Left kidney (tissue), 2 donors: Measurements from ENCODE around the gene XCL2. TPM values are rescaled to one million over a fixed set of nuclear protein-coding genes. Genes with fewer than 3 reads are reported as not detected.

Experiments
- DNase-seq: peaks from one replicate; pipeline ENCODE4 v3.0.0-alpha.2; 2013
- polyA plus RNA-seq: library from polyadenylated mRNA; unstranded; fragments of 120-200 nt; gene quantifications from one replicate; pipeline ENCODE4 v1.2.1, GENCODE V29; 2013; ENCODE audit not compliant: insufficient read length

Gene XCL2
- polyA plus RNA-seq, 1 donor = not detected

DNA sequence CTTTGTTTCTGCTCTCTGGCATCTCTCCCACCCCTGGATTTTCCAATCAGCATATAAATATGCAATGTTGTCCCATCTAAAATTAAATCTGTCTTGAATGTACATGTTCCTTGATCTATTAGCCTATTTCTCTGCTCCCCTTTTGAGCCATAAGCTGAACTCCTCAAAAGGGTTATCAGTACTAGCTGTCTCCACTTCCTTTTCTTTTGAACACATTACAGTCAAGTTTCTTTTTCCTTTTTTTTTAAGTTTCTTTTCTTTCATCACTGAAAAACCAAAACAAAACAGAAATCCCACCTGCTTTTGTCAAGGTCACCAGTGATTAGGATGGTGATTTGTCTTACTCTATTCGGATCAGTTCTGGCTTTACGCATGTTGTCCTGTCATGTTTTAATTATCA is 29.3 kb downstream of the XCL2 start:
- DNase-seq = no peak

DNA sequence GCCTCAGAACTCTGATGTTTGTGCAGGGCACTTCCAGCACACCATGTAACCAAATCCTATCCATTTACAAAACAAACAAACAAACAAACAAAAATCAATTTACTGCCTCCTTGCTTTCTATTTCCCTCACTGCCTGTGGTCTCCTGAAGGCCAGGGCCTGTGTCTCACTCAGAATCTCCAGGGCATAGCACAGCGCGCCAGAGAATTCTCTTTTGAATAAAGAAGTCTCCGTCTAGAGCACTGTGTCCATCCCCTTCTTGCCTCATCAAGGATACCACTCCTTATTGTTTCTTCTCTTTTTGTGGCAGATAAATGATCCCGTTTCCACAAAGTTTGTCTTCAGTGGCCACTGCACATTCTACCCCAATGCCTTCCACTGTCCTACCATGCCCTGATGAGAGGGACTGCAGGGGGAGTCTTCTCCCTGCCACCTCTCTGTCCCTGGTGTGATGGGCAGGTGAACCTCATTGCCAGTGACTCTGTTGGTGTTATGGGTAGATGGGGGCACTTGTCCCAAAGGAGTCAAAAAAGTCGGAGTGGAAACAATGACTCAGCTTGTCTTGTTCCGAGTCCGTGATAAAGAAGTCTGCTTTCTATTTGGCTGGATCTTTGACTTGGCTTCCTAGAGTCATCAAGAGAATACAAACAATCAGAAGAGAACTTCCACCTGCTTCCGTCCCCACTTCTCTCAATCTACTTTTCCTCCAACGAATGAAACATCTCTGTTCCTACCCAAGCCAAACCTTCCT is 30.0 kb downstream of the XCL2 start:
- no peak for DNase-seq

DNA sequence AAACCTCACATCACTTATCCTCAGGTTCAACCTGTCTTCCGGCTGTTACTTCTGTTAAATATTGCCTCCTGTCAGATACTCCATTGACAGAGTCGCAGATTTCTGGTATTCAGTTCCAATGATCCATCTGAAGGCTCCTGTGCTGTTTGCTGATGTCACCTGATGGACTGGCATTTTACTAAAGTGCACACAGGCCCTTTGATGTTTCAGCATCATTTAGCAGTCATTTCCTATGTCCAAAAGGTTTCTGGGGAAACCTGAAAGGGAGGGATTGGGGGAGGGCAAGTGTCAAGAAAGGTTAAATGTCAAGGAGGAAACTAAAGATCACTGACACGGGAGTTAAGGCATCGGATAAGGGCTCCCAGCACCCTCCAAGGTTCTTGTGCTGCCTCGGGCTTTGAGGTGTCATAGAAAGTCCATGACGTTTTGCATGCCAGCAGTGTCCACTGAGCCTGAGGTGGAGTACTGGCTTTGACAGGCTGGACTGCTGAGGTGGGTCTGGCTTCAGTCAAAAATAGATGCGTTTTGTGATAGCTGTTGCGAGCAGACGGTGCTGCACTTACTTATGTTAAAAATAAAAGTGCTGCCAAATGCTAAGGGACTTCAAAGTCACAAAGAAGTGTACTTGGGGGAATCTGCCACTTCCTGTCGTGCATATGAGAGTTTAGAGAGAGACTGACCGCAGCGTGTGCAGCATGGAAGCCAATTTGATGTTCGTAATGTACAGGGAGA is 30.8 kb downstream of the XCL2 start:
- no peak for DNase-seq

DNA sequence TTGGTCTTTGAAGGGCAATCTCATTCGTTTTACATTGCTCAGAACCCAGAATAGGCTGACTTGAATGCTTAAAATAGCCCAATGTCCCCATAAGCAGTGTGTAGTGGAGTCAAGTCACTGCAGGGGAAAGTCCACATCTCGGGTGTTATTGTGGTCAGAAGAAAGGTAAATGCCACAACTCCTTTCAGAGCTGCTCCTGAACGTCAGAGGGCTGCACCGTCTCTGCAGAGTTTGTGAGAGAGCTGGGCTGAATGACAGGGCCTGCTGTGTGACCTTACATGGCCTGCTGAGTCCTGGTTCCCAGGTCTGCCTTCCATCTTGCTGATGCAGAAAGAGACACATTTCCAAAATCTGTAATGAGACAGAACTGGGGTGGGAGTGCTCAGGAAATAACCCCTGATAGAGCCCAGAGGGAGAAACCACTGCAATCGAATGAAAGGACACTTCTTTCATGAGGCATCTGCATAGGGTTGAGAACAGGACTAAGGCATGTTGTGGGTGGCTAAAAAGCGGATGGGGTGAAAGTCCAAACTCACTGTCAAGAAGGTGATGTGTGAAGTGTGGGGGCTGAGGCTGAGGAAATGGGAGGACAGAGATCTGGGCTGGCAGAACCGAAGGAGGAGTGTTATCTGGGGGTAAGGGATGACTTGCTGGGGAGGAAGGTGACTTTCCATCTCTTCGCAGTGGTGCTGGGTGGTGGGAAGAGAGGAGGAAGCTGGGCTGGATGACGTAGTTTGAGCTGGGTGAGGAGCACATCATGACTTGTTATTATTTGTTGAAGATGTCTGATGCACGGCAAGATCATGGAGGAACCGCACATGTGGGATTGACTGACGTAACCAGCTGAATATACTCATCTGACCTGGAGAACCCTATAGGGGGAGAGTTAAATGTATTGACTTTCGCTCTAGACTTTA is 33.7 kb downstream of the XCL2 start:
- no peak for DNase-seq

DNA sequence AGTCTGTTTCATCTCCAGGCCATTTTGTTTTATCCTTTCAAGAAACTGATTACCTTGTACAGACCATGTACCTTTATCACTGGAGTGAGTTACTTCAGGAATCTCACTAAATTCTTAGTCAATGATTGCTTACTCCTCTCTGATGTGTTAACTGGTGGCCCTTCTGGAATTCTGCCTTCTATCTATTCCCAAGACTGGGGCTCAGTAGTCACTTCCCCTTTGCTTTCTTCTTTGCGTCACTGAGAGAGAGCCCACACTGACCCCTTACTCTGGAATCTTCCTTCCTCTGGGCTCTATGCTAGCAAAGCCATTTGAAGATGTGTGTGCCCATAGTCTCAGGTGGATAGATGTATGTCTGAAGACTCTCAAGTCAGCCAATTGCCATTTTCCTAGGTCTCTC is 34.6 kb downstream of the XCL2 start:
- DNase-seq = no peak

DNA sequence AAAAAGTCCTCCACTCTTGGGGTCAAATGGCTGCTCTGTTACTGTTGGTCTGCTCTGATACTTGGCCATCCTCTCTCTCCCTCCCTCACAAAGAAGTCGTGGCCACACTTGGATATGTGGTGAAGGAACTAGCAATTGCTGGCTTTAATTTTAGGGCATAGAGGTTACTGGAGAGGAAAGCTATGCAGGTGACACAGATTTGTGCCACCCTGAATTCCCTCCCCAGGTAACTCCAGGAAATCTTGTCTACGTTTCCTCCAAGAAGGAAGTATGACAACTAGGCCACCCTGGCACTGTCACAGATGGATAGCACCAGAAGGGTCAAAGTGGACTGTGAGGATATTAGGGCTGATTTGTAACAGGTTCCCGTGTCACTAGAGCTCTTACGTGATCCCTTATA is 36.0 kb downstream of the XCL2 start:
- no peak for DNase-seq

DNA sequence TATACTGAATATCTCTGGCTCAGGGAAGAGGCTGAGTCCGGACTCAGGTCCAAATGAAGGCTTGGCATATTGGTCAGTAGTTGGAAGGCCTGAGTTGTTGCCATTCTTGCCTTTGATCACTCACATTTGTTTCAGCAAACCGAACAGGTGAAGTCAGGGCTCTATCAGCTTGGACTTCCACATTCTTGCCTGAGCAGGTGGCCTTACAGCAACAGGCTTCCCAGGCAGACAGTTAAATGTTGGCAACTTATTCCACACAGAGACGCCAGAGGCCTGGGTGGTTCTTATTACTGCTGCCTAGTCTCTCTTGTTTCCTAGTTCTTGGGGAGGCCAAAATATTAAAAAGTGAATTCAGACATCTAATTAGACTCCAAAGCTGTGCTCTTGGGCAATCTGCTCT is 36.6 kb downstream of the XCL2 start:
- no peak for DNase-seq

DNA sequence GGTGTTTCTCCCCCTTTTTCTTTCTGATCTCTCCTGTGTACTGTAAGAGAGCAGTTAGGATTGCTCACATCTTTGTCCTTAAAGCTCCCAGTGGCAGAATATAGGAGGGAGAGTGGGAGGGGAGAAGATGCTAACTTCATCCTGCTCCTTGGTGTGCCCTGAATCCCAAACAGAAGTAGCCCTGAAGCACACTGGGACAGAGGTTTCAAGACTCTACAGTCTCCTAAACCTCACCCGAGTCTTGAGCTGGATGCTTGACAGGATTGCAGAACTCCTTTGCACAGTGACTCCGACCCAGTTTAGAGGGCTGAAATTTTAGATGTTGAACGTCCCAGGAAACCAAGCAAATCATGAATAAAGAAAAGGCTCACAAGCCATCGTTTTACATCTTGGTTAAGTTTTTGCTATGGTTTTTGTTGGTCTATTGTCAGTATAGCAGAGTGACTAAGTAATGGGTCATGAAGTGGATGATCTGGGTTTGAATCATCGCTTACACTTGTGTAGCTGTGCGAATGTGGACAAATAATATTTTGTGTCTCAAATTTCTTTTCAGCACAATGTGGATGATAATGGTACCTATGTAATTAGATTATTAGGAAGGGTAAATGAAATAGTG is 37.5 kb downstream of the XCL2 start:
- no peak for DNase-seq

DNA sequence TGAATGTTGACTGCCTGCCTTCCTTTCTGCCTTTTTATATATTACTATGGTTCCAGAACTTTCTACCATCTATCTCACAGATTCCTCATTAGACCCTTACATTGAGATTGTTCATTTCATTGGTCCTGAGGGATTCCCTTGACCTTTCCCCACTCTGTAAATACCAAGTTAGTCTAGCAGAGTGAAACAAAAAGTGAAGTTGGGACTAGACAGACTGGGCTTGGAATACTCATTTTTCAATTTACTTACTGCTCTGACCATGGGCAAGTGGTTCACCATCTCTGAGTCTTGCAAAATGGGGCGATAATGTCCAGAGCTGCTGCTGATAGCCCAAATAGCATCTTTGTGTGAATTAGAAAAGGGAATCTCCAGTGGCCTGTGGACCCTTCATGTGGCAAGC is 38.8 kb downstream of the XCL2 start:
- no peak for DNase-seq

DNA sequence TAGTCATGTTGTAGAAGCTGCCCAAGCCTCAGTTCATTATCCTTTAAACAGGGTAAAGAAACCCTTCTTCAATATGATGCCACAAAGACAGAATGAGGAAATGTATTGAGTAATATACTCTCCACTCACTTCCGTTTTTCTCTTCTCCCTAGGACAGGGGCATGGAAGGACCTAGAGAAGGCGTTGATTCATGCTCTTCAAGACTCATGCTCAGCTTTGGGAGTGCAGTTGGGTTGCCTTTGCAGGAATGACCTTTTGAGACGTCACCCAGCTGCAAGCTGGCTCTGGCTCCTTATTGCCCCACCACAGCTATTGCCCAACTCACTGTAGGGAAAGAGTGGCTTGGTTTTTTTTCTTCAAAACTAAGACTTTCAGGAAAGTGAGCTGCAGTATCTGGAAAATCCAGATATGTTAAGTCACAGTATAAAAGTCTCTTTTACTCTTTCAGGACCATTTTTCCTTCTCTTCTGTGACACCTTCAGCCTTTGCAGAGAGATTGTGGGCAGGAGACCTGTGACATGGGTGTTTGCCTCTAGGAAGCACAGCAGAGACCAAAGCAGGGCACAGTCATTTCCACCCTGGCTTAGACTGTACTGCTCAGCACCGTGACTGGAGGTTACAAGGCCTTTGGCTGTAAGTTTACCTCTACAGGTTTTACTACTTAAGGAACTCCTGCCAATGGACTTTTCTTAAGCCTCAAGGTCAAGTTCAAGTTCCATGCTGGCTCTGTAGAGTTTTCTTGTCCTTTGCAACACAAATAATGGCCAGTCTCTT is 39.5 kb downstream of the XCL2 start:
- DNase-seq = no peak

DNA sequence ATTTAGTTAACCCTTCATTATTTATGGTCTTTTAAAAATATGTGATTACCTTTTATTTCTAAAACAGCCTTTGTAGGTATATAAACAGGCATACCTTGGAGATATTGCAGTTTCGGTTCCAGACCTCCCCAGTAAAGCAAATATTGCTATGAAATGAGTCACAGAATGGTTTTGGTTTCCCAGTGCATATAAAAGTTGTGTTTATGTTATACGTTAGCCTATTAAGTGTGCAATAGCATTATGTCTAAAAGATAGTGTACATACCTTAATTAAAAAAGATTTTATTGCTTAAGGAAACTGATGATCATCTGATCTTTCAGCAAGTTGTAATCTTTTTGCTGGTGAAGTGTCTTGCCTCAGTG is 44.1 kb downstream of the XCL2 start:
- DNase-seq = no peak

DNA sequence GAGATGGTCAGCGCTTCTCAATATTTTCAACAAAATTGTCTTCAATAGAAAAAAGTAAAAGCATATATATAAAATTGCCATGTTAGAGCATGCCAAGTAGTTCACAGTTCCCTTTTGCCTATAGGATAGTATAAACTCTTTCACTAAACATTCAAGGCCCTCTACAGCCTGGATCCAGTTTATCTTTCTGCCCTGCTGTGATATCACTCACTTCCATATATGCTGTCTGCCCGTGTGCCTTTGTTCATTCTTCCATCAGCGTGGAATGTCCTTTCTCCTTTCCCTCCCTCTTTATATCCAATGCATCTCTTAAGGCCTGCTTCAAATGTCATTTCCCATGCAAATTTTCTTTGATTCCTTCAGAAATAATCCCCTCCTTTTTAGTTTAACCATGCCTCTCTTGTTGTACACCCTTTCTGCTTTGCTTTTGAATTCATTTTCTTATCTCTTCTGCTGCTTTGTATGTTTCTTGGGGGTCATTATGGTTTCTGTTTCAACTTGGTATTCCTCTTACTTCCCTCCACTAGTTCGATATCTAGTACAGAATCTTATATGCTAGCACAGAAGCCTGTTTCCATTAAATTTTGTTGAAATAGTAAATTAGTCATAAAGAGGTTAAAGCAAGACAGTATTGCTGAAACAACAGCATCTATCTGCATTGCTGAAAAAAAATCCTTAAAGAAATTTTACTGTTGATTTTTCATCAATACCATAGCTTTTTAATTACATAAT is 44.7 kb downstream of the XCL2 start:
- DNase-seq = no peak

DNA sequence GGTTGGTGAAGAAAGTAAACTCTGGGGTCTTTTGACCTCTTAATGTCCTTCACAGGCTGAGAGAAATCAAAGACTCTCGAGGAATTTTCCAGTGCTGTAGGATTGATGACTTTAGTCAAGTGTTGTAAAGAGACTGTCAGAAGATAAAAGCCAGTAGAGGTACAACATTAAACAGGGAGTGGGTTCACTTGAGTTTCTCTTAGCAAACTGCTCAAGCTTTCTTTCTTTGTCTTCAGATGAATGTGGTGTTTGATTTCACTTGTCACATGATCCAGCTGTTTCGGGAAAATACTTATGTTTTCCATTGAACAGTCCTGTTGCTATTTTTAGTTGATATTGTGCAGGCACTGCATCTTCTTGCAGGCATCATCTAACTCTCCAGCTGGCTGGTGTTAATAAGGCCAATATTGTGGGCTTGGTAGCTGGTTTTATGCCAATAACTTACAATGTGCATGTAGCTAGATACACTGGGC is 45.6 kb downstream of the XCL2 start:
- peak; percentile 48 for DNase-seq

DNA sequence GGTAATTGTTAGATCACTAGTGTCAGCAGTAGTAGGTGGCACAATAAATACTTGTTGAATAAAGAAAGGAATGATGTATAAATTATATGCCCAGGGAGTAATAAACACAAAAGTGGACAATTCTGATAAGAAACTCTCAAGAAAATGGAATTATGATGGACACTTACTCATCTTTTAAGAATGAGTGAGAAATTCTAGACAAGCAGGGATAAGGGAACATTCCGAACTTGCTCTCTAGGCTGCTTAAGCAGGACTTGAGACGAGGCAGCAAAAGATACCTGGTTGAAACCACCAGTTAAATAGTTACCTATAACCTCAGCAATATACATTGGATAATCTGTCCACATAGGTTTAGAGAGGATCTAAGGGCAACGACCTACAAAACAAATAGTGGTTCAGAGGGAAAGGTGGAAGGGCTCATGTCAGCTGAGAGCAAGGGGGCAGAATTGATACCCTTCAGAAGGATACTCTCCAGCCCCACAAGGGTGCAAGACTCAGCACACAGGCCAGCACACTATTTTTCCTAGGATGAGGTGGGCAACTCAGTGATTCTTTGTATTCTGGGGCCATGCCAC is 46.3 kb downstream of the XCL2 start:
- DNase-seq = no peak

DNA sequence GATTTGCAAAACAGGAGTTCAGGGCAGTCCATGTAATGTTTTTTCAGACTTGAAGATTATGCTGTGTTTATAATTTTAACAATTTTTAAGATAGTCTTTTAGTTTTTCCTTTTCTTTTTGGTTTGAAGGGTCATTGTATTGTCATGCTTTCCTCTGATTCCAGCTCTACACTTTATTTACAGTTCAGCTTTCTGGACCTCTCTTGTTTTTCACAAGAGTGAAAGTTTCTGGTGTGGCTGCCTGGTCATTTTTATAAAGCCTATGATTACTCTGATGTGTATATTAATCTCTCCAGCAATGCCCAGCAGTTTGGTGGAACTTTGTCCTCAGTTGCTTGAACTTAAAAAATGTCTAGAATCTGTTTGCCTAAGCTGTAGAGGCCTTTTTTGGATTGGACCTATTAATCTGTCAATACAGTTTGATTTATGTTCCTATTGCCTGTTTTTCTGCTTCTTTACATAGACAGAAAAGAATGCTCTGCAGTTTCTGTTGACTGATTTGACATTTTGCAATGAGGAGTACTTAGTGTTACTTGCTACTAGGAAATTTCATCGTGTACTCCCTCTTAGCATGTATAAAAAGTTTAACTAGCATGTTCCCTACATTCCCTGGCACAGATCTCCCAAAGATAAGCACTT is 52.2 kb downstream of the XCL2 start:
- DNase-seq = no peak
